Stimulated activated CD8-positive, alpha-beta memory T cell treated with anti-CD3 and anti-CD28 coated beads, Interleukin-15, amount 100 ng/mL, for 4 hours (primary cell): ENCODE results near the gene USP17L22.
"Not testable (repeated sequence)": the region's sequence is repeated elsewhere in the genome, so short reads cannot be mapped to it uniquely, and the experiment has no call there.

Experiments used
- DNase-seq, 2 donors: peaks; one replicate each; pipeline ENCODE4 v3.0.0-alpha.2; 2020; ENCODE audit warnings: low read depth in 2 of 2

The USP17L22 gene, protein sequence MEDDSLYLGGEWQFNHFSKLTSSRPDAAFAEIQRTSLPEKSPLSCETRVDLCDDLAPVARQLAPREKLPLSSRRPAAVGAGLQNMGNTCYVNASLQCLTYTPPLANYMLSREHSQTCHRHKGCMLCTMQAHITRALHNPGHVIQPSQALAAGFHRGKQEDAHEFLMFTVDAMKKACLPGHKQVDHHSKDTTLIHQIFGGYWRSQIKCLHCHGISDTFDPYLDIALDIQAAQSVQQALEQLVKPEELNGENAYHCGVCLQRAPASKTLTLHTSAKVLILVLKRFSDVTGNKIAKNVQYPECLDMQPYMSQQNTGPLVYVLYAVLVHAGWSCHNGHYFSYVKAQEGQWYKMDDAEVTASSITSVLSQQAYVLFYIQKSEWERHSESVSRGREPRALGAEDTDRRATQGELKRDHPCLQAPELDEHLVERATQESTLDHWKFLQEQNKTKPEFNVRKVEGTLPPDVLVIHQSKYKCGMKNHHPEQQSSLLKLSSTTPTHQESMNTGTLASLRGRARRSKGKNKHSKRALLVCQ

GRCh38 chr4:9267319-9267718 is at the start of gene USP17L22:
Gene USP17L22 (plus strand): TSS chr4:9267619. CDS start chr4:9267619, 0 bp downstream.
- DNase-seq: not testable (repeated sequence)

DNA sequence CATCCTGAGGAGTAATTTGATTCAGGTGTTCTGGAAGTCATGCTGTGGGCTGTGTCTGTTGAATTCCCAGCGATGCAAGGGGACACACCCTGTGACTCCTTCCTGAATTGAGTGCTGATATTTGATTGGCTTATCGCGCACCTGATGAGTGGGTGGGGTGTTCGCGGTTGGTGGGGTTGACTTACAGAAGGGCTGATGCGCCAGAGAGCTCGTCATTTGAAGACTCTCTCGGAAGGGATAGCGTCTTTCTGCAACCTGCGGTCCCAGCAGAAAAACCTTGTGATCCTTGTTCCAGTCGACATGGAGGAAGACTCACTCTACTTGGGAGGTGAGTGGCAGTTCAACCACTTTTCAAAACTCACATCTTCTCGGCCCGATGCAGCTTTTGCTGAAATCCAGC is 47.6 kb upstream of the USP17L22 start, which contains the start of gene USP17L12:
USP17L12 (plus strand) TSS at position 301 of the 400 bp plus-strand sequence; CDS start at position 301, 0 bp downstream.
- not testable (repeated sequence) for DNase-seq

DNA sequence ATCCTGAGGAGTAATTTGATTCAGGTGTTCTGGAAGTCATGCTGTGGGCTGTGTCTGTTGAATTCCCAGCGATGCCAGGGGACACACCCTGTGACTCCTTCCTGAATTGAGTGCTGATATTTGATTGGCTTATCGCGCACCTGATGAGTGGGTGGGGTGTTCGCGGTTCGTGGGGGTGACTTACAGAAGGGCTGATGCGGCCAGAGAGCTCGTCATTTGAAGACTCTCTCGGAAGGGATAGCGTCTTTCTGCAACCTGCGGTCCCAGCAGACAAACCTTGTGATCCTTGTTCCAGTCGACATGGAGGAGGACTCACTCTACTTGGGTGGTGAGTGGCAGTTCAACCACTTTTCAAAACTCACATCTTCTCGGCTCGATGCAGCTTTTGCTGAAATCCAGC is 42.8 kb upstream of the USP17L22 start, which contains the start of gene USP17L13:
USP17L13 (plus strand) TSS at position 301 of the 400 bp plus-strand sequence; CDS start at position 301, 0 bp downstream.
- not testable (repeated sequence) for DNase-seq

- DNase-seq: not testable (repeated sequence)
These were observed 37.2 kb upstream of the USP17L22 start for GRCh38 chr4:9230249-9230648.

DNA sequence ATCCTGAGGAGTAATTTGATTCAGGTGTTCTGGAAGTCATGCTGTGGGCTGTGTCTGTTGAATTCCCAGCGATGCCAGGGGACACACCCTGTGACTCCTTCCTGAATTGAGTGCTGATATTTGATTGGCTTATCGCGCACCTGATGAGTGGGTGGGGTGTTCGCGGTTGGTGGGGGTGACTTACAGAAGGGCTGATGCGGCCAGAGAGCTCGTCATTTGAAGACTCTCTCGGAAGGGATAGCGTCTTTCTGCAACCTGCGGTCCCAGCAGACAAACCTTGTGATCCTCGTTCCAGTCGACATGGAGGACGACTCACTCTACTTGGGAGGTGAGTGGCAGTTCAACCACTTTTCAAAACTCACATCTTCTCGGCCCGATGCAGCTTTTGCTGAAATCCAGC is 33.3 kb upstream of the USP17L22 start, which contains the start of gene USP17L15:
USP17L15 (plus strand) TSS at position 301 of the 400 bp plus-strand sequence; CDS start at position 301, 0 bp downstream.
- not testable (repeated sequence) for DNase-seq

- not testable (repeated sequence) for DNase-seq
These were observed 29.0 kb upstream of the USP17L22 start for GRCh38 chr4:9238461-9238860.

DNA sequence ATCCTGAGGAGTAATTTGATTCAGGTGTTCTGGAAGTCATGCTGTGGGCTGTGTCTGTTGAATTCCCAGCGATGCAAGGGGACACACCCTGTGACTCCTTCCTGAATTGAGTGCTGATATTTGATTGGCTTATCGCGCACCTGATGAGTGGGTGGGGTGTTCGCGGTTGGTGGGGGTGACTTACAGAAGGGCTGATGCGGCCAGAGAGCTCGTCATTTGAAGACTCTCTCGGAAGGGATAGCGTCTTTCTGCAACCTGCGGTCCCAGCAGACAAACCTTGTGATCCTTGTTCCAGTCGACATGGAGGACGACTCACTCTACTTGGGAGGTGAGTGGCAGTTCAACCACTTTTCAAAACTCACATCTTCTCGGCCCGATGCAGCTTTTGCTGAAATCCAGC is 23.8 kb upstream of the USP17L22 start, which contains the start of gene USP17L17:
USP17L17 (plus strand) TSS at position 301 of the 400 bp plus-strand sequence; CDS start at position 301, 0 bp downstream.
- not testable (repeated sequence) for DNase-seq

- not testable (repeated sequence) for DNase-seq
These were observed 19.3 kb upstream of the USP17L22 start, which contains the start of gene USP17L18 for GRCh38 chr4:9247953-9248680. Gene USP17L18 (plus strand): TSS chr4:9248630. CDS start chr4:9248630, 0 bp downstream.

DNA sequence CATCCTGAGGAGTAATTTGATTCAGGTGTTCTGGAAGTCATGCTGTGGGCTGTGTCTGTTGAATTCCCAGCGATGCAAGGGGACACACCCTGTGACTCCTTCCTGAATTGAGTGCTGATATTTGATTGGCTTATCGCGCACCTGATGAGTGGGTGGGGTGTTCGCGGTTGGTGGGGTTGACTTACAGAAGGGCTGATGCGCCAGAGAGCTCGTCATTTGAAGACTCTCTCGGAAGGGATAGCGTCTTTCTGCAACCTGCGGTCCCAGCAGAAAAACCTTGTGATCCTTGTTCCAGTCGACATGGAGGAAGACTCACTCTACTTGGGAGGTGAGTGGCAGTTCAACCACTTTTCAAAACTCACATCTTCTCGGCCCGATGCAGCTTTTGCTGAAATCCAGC is 14.3 kb upstream of the USP17L22 start, which contains the start of gene USP17L19:
USP17L19 (plus strand) TSS at position 301 of the 400 bp plus-strand sequence; CDS start at position 301, 0 bp downstream.
- not testable (repeated sequence) for DNase-seq

DNA sequence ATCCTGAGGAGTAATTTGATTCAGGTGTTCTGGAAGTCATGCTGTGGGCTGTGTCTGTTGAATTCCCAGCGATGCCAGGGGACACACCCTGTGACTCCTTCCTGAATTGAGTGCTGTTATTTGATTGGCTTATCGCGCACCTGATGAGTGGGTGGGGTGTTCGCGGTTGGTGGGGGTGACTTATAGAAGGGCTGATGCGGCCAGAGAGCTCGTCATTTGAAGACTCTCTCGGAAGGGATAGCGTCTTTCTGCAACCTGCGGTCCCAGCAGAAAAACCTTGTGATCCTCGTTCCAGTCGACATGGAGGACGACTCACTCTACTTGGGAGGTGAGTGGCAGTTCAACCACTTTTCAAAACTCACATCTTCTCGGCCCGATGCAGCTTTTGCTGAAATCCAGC is 9.6 kb upstream of the USP17L22 start, which contains the start of gene USP17L20:
USP17L20 (plus strand) TSS at position 301 of the 400 bp plus-strand sequence; CDS start at position 301, 0 bp downstream.
- not testable (repeated sequence) for DNase-seq

- not testable (repeated sequence) for DNase-seq
These were observed 4.8 kb upstream of the USP17L22 start, which contains the start of gene USP17L21 for GRCh38 chr4:9262572-9262971. Gene USP17L21 (plus strand): TSS chr4:9262872. CDS start chr4:9262872, 0 bp downstream.

DNA sequence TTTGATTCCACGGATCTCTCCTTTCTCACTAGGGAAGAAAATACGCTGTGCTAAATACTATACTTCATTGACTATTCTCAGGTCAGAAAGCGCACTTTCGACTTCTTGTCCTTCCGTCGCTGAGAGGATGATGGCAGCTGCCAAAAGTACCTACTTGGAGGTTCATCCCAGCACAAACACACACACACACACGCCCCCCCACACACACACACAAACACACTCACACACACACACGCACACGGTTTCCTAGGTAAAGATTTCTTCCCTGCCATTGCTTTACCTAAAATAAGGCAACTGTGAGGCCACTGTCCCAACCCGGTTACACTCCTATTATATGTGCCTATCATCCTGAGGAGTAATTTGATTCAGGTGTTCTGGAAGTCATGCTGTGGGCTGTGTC is 4.3 kb downstream of the USP17L22 start:
- not testable (repeated sequence) for DNase-seq
